ENCODE results near the gene S100A9. TPM values are rescaled to one million over a fixed set of nuclear protein-coding genes. Genes with fewer than 3 reads are reported as not detected.
"Not testable (repeated sequence)": the region's sequence is repeated elsewhere in the genome, so short reads cannot be mapped to it uniquely, and the experiment has no call there.

S100A9 gene
- 100 to 1,000 TPM in 1 of 12 donors, 10 to 100 TPM in 10, not detected in 1; 10.3 to 200 (median 21.0) TPM for polyA plus RNA-seq (ENCODE audit: insufficient read length in 12 of 12)
- long read RNA-seq, donor 1, transcript S100A9-201 (3 exons, 577 nt): major isoform, 28 of 43 reads
- long read RNA-seq, donor 1, partial matches to known transcripts: 15 of 43 reads
- long read RNA-seq, donor 1, other reads (novel, unspliced or antisense): 0 of 43 reads
- long read RNA-seq, donor 2, transcript S100A9-201 (3 exons, 577 nt): major isoform, 10 of 10 reads
- long read RNA-seq, donor 2, partial matches to known transcripts: 0 of 10 reads
- long read RNA-seq, donor 2, other reads (novel, unspliced or antisense): 0 of 10 reads
- long read RNA-seq, donor 3, partial matches to known transcripts: 0 of 2 reads
- long read RNA-seq, donor 3, other reads (novel, unspliced or antisense): 0 of 2 reads
- long read RNA-seq, donor 4, partial matches to known transcripts: 0 of 3 reads
- long read RNA-seq, donor 4, other reads (novel, unspliced or antisense): 0 of 3 reads
- long read RNA-seq, donor 5, transcript S100A9-201 (3 exons, 577 nt): major isoform, 5 of 5 reads
- long read RNA-seq, donor 5, partial matches to known transcripts: 0 of 5 reads
- long read RNA-seq, donor 5, other reads (novel, unspliced or antisense): 0 of 5 reads
- long read RNA-seq, donor 6, partial matches to known transcripts: 10 of 13 reads
- long read RNA-seq, donor 6, other reads (novel, unspliced or antisense): 0 of 13 reads
- long read RNA-seq, donor 7, transcript S100A9-201 (3 exons, 577 nt): major isoform, 12 of 18 reads
- long read RNA-seq, donor 7, partial matches to known transcripts: 6 of 18 reads
- long read RNA-seq, donor 7, other reads (novel, unspliced or antisense): 0 of 18 reads
- long read RNA-seq, donor 8, transcript S100A9-201 (3 exons, 577 nt): major isoform, 9 of 30 reads
- long read RNA-seq, donor 8, partial matches to known transcripts: 21 of 30 reads
- long read RNA-seq, donor 8, other reads (novel, unspliced or antisense): 0 of 30 reads
- long read RNA-seq, donor 9, transcript S100A9-201 (3 exons, 577 nt): major isoform, 19 of 42 reads
- long read RNA-seq, donor 9, partial matches to known transcripts: 23 of 42 reads
- long read RNA-seq, donor 9, other reads (novel, unspliced or antisense): 0 of 42 reads
- long read RNA-seq, donor 10, partial matches to known transcripts: 5 of 6 reads
- long read RNA-seq, donor 10, other reads (novel, unspliced or antisense): 0 of 6 reads
- long read RNA-seq, donor 11, transcript S100A9-201 (3 exons, 577 nt): major isoform, 5 of 5 reads
- long read RNA-seq, donor 11, partial matches to known transcripts: 0 of 5 reads
- long read RNA-seq, donor 11, other reads (novel, unspliced or antisense): 0 of 5 reads

DNA sequence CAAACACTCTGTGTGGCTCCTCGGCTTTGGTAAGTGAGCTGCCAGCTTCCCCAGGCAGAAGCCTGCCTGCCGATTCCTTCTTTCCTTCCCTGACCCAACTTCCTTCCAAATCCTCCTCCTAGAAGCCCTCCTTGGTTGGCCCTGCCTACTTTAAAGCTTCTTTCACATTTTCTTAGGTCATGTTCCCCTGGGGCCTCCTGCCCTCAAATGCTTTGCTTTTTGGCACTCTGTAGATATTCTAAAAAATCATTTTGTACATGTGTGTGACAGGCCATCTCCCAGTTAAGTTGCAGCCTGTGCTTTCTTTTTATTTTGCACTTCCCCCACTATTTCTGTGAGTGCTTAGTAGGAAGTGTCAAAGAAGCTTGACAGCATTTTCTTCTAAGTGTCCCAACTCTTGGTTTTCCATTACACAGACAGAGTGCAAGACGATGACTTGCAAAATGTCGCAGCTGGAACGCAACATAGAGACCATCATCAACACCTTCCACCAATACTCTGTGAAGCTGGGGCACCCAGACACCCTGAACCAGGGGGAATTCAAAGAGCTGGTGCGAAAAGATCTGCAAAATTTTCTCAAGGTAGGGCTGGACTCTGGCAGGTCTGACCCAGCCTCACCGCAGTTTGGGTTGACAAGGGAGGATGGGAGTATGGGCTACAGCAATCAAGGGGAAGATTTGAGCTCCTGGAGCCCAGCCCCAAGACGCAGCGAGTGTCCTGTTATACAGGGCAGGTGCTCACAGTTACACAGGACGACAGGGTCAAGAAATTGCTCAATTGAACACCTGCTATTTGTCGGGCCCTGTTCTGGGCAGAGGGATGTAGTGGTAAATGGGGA lies at the start of gene S100A9:
S100A9 (plus strand) TSS at position 2 of the 838 bp plus-strand sequence; CDS start at position 432, 430 bp downstream.
- no peak for DNase-seq

DNA sequence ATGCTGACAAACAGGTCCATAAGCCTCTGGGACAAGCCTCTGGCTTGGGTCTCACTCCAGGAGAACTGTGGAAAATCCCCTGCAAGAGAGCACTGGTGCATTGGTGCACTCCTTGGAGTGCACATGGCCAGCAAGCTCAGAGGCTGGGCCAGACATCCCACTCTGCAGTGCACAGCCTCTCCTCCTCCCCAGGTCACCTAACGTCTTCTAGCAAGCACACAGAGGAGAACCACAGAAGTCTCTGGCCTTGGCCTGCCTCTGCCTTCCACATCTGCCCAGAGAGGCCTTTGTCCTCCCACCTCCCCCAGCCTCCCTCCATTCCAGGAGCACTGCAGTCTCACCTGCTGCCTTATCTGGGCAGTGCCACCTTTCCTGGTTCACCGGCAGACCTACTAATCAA lies 49.1 kb upstream of the S100A9 start:
- no peak for DNase-seq

DNA sequence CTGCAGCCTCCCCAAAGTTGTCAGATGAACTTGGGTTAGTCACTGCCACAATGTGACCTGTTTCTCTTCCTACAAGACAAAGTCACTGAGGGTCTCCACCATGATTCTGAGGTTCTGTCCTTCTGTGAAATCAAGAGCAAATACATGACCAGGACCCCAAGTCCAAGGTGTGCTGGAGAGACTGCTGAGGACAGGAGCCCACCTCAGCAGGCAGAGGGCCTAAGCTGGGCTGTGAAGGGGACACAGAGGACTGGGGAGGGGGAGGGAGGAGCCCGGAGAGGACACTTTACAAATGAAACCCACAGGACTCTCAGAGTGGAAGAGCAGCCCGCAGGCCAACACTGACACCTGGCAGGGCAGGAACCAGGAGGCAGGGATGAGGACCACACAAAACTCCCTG lies 48.2 kb upstream of the S100A9 start:
- DNase-seq: no peak

DNA sequence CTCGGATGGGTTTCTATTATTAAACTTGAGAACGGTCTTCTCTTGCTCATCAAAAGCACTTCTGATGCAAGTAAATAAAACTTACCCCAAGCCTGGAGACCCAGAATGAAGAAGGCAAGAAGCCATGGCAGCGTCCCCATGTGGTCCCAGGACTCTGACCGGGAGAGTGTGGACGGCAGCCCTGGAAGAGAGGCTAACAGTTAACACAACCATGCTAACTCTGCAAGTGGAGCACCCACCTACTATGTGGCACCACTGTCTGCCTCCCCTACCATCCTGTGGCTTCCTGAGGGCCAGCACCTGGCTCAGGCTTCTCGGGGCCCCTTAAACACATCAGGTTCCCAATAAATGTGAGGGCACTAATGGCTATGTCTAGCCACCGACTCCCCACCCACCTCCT lies 47.1 kb upstream of the S100A9 start:
- no peak for DNase-seq

DNA sequence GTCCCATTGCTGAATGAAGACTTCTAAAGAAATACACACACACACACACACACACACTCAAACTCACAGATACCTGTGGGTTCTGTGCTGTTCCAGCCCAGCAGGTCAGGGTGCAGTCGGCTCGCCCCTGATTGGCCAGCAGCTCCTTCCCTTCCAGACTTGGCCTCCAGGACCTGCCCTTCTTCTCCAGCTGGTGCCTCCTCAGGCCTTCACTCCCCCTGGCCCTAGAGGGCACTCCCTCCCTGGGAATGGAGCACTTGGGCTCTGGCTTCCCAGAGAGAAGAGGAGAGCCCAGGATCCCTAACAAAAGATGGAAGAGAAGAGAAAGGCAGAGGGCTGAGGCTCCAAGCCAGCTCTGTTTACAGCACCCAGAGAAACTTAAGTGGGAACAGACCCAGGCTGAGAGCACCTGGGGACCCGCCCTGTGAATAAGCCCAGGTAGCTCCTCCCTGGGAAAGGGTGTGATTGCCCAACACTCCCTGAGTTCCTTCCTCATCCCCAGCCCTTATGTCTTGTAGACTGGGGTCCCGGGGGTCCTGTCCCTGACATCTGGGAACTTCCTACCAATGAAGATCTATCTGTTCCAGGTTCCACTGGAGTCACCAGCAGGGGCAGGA lies 45.0 kb upstream of the S100A9 start, which contains the start of gene PGLYRP3:
PGLYRP3 (minus strand) TSS at position 383 of the 617 bp plus-strand sequence. CDS start 2,287 bp downstream, outside the sequence.
- DNase-seq: no peak

DNA sequence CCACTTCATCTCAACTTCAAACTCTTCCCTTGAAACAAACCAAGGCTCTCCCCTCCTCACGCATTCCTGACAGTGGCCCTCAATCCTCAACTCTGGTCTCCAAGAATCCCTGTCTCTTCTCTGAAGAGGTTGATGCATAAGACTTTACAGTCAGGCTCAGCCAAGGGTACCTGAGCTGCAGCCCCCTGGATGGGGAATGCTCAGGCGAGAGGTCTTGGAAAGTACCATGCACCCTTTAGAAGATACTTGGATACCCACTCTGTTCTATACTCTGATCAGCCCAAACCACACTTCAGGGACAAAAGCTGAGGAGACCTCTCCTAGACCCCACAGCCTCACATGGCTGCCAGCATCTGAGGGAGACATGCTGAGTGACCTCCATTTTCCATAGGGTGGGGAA lies 44.4 kb upstream of the S100A9 start:
- DNase-seq: no peak

DNA sequence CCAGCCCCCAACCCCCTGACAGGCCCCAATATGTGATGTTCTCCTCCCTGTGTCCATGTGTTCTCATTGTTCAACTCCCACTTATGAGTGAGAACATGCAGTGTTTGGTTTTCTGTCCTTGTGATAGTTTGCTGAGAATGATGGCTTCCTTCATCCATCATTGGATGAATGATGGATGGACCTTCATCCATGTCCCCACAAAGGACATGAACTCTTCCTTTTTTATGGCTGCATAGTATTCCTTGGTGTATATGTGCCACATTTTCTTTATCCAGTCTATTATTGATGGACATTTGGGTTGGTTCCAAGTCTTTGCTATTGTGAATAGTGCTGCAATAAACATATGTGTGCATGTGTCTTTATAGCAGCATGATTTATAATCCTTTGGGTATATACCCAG lies 43.3 kb upstream of the S100A9 start:
- DNase-seq: not testable (repeated sequence)

DNA sequence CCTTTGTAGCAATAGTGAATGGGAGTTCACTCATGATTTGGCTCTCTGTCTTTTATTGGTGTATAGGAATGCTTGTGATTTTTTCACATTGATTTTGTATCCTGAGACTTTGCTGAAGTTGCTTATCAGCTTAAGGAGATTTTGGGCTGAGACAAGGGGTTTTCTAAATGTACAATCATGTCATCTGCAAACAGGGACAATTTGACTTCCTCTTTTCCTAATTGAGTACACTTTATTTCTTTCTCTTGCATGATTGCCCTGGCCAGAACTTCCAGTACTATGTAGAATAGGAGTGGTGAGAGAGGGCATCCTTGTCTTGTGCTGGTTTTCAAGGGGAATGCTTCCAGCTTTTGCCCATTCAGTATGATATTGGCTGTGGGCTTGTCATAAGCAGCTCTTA lies 41.6 kb upstream of the S100A9 start:
- not testable (repeated sequence) for DNase-seq

DNA sequence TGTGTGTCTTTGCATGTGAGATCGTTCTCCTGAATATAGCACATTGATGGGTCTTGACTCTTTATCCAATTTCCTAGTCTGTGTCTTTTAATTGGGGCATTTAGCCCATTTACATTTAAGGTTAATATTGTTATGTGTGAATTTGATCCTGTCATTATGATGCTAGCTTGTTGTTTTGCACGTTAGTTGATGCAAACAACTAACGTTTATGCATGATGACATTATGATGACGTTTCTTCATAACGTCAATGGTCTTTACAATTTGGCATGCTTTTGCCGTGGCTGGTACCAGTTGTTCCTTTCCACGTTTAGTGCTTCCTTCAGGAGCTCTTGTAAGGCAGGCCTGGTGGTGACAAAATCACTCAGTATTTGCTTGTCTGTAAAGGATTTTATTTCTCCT lies 39.5 kb upstream of the S100A9 start:
- DNase-seq: not testable (repeated sequence)

DNA sequence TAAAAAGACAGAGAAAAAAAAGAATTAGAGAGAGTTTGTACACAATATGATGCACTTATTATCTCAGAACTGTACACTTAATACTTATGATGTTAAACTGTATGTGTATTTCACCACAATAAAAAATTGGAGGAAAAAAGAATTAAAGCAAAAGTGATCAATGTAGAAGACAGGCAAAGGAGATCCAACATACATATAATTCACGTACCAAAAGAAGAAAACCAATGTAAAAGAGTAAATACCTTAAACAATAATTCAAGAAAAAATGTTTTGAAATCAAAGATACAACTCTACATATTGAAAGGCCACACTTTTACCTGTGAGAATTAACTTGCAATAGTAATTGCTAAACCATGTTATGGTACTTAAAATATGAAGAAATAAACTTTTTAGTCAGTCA lies 35.1 kb upstream of the S100A9 start:
- DNase-seq: no peak

DNA sequence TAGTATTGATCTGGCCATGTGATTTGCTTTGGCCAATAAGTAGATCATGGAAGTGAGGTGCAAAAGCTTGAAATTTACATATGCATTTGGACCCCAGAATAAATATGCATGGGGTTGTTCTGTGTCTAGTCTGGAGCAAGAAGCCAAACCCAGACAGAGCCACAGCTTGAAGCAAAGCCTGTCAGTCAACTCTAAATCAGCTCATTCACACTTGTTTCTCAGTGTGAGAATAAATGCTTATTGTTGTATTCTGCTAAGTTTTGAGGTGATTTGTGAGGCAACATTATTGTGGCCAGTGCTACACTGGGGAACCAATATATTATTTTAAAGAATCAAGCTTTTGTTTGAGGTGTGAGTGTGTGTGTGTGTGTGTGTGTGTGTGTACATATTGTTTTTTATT lies 32.7 kb upstream of the S100A9 start:
- DNase-seq: no peak

DNA sequence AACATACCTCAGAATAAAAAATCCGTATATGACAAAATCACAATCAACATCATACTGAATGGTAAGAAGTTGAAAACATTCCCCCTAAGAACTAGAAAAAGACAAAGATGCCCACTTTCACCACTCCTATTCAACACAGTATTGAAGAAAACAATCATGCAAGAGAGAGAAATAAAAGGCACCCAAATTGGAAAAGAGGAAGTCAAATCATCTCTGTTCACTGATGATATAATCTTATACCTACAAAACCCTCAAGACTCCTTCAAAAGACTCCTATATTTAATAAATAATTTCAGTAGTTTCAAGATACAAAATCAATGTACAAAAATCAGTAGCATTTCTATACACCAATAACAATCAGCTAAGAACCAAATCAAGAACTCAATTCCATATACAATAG lies 23.8 kb upstream of the S100A9 start:
- DNase-seq: no peak

DNA sequence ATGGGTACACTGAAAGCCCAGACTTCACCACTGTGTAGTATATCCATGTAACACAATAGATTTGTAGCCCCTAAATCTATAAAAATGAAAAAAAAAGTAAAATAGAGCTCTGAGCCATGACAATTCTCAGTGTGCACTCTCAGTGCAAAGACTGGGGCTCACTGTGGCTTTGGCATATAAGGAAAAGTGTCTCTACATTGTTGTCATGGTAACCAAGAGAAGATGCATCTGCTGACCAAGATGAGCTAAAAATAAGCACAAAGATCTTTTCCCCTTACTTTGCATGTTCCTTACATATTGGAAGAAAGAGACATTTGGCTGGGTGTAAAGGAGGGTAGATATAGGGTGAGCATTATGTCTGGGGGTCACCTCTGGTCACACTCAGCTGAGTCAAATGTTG lies 21.0 kb upstream of the S100A9 start:
- no peak for DNase-seq

DNA sequence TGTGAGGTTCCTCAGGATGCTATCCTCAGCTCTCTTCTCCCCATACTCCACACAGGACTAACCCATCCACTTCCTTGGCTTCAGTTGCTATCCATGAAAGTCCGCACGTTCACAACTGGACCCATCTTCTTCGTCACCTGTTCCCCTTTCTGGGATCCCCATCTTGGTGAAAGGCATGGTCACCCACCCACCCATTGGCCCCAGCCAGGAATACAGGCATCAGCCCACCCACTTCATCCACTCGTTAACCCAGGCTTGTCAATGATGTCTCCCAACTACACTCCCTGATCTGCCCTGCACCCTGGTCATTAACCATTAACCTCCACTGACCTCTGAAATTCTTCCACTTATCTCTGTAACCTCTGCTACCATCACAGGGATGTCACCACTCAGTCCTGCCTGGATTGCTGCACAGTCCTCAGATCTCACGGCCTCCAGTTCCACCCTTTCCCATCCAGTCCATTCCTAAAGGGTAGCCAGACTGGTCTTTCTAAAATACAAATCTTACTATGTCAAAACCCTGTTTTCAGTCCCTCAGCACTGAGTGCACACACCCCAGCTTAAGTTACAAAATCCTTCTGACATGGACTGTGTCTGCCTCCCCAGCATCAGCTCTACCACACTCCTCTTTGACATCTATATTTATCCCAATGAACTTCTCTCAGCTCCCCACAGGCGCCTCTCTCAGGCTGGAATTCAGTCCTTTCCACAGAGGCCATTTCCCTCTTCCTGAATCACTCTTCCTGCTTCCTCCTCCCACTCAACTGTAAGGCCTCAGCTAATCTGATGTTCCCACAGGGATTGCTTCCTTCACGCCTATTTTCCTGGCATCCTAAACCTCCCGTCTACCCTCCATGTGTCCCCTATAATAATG lies 19.4 kb upstream of the S100A9 start:
- no peak for DNase-seq

DNA sequence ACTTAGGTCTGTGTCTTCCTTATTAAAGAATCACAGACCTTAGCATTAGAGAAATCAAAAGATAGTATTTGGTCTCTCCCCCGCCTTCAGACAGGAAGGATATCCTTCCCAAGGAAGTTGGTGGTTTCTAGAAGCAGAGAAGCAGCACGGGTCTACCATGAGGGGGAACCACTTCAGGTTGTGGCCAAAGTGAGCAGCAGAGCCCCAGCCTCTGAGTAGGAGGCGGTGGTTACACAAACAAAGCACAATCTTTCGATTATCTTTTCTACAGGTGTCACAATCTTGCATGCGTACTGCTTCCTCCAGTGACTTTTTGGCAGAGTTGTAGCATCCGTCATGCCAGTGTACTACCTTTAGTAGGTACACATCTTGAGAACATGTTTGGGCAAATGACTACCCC lies 17.9 kb upstream of the S100A9 start:
- no peak for DNase-seq

DNA sequence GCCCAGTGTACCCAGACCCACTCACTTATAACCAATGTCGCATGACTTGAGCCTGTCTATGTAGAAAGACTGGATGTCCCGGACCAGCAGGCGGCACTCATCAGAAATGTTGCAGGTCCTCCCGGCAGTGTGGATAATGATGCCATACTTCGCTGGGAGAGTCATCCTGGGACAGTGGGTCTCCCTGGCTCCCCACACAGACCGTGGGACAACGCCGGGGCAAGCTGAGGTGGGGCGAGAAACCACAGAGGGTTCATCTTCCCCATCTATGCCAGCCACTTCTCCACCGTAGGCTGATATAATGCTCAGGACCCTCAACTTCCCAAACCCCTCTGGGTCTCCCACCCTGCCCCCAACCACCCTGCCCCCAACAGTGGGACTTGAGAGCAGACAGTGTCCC lies 17.3 kb upstream of the S100A9 start:
- DNase-seq: no peak

DNA sequence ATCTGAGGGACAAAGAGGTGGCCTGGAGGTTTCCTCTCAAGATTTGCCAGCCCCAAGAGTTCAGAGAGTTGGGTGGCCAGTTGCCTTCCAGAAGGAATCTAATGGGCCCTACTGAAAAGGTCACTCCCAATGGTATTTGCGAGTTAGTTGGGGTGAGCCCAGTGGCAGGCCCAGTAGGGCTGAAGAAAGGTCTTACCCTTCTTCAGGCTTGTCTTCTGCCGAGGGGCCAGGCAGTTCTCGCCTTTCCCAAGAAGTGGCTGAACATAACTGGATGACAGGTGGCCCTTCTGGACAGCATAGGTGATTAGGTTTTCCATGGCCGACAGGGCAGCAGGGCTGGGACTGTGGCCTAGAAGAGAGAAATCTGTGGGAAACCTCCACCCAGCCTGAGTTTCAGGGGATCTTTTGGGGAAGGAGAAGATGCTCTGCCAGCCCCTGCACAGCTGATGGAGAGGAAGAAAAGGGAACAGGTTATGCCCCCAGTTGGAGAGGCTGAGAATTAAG lies 16.2 kb upstream of the S100A9 start:
- no peak for DNase-seq

DNA sequence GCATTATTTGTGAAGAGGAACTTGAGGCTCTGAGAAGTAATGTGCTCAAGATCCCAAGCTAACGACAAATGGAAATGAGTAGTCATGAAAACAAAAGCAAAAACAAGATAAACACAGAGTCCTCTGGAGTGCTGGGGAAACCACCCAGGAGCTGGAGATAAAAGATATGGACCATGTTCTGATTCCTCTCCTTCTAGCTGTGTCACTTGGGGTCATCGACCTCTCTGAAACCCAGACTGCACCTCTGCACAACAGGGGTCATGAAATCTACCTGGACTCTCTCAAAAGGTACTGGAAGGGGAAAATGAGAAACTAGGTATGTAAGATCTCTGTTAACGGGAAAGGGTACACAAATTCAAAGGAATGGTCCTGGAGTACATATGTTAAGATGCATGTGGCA lies 15.5 kb upstream of the S100A9 start:
- no peak for DNase-seq
